ENCODE measurements around the gene THRB. TPM values are rescaled to one million over a fixed set of nuclear protein-coding genes. Genes with fewer than 3 reads are reported as not detected.

Gene THRB
- polyA plus RNA-seq, 1 experiment: 0.83 TPM

DNA sequence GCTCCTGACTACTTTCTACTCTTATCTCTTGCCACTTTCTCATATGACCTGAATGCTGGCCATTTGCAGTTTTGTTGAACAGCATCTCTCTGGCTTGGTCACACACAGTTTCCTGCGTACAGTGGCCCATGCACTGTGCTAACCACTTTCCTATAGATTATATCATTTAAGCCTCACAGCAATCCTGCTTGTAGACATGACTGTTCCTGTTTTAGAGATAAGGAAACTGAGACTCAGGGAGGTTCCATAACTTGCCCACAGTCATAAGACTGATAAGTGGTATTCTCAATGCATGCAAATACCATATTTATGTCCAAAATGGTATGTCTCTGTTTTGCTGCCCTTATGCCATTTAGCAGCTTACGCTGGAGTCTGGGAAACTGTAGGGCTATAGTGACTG, 320.0 kb downstream of the THRB start:
- H3K4me3 ChIP-seq (ENCODE audit: low read depth, low read length): no peak overlapping the region
- no peak for DNase-seq (ENCODE audit: low read depth)
- no peaks in the 10 kb centered on the region for H3K27me3 ChIP-seq (ENCODE audit: control insufficient read depth, insufficient read depth, low read length)
- CTCF ChIA-PET: interaction anchor here (0.6 to 1.3 kb wide), 2 partner anchors 11 to 15 kb away, joined by 3 to 5 read pairs; no protein-coding TSS in a partner anchor
- POLR2A ChIA-PET: no interaction called here
- TF ChIP-seq, protein P1, sequence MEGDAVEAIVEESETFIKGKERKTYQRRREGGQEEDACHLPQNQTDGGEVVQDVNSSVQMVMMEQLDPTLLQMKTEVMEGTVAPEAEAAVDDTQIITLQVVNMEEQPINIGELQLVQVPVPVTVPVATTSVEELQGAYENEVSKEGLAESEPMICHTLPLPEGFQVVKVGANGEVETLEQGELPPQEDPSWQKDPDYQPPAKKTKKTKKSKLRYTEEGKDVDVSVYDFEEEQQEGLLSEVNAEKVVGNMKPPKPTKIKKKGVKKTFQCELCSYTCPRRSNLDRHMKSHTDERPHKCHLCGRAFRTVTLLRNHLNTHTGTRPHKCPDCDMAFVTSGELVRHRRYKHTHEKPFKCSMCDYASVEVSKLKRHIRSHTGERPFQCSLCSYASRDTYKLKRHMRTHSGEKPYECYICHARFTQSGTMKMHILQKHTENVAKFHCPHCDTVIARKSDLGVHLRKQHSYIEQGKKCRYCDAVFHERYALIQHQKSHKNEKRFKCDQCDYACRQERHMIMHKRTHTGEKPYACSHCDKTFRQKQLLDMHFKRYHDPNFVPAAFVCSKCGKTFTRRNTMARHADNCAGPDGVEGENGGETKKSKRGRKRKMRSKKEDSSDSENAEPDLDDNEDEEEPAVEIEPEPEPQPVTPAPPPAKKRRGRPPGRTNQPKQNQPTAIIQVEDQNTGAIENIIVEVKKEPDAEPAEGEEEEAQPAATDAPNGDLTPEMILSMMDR (IDR thresholded peaks at IDR 0.05; ENCODE audit: insufficient read depth, low read depth, low read length): no peak
- no peaks in the 10 kb centered on the region for H3K36me3 ChIP-seq (ENCODE audit: control insufficient read depth, insufficient read depth, low read length)

DNA sequence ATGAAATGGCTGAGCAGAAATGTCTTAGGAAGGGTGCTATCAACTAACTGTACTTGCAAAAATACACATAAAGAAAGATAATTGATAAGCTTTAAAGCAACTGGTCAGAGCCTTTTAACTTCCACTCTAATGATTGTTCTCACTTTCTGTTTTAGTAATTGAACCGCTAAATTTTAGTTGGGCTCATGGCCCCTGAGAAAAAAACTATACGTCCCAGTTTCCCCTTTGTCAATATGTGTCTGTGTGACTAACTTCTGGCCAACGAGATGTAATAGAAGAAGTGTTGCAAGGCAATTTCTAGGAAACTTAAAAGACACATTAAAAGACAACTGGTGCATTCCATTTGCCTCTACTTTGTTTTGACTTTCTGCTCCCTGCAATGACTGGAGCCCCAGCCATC, 325.7 kb downstream of the THRB start:
- Histone ChIP-seq H3K36me3 (ENCODE audit: control insufficient read depth, insufficient read depth, low read length) (no peaks in the 10 kb centered on the region), H3K4me3 (ENCODE audit: low read depth, low read length) (no peak overlapping the region), H3K27me3 (ENCODE audit: control insufficient read depth, insufficient read depth, low read length) (no peaks in the 10 kb centered on the region)
- ChIA-PET CTCF (interaction anchor here (2.6 kb wide), 1 partner anchor 17 kb away, joined by 7 read pairs; no protein-coding TSS in a partner anchor), POLR2A (no interaction called here)
- no peak for DNase-seq (ENCODE audit: low read depth)
- TF ChIP-seq, protein P1 (IDR thresholded peaks at IDR 0.05; ENCODE audit: insufficient read depth, low read depth, low read length): no peak

DNA sequence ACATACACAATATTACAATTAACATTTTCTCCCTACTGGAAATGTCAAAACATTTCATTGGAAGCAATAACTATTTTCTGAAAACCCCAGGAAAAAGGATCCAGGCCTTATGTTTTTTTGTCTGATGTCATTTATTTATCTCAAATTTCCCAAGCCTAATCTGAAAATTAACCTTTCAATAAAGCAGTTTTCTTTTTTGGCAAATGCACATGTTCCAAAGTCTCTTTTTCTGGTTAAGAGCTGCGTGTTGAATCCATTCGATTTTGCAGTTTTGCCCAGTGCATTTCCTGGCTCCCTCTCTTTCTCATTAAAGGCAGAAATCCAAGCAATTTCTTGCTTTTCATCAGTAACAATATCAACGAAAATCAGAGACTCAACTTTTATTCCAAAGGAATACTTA, 327.2 kb downstream of the THRB start:
- POLR2A ChIA-PET: interaction anchor here (0.6 kb wide), 1 partner anchor 87 kb away, joined by 3 read pairs; no protein-coding TSS in a partner anchor
- Histone ChIP-seq H3K27me3 (ENCODE audit: control insufficient read depth, insufficient read depth, low read length) (no peaks in the 10 kb centered on the region), H3K4me3 (ENCODE audit: low read depth, low read length) (no peak overlapping the region), H3K36me3 (ENCODE audit: control insufficient read depth, insufficient read depth, low read length) (no peaks in the 10 kb centered on the region)
- TF ChIP-seq, protein P1 (IDR thresholded peaks at IDR 0.05; ENCODE audit: insufficient read depth, low read depth, low read length): no peak
- CTCF ChIA-PET: interaction anchor here (2.6 kb wide), 1 partner anchor 19 kb away, joined by 7 read pairs; no protein-coding TSS in a partner anchor
- DNase-seq (ENCODE audit: low read depth): no peak

DNA sequence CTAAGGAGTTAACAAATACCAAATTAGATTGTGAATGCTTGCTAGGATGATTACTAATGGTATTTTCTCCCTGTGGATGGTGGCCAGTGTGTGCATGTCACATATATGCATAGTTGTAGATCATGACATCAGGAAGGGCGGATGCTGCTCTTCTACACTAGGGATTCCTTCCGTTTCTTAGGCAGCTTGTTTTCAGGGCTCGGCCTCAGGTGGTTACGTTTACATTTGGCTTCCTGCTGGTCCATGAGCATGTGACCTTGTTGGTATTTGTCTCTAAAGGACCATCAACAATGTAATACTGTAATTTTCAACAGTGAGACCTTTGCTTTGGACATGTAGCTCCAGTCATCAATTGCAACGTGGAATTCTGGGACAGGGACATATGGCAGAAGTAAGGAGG, 328.1 kb downstream of the THRB start:
- POLR2A ChIA-PET: no interaction called here

DNA sequence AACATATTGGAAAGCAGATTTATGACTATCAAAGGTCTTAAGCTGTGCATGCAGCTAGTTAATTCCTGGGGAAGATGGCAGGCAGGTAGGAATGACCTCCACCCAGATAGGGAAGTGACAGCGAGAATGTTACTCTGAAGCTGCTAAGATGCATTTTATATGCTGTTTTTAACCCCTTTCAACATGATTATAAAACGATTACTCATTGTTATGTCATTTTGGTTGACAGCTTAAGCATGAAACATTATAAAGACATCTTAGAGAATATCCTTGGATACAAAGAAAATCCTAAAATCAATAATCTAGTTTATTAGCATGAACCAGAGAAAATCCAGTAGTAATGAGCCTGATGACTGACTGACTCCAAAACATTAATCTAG, 329.1 kb downstream of the THRB start:
- H3K4me3 ChIP-seq (ENCODE audit: low read depth, low read length): no peak overlapping the region
- H3K27me3 ChIP-seq (ENCODE audit: control insufficient read depth, insufficient read depth, low read length): no peaks in the 10 kb centered on the region
- H3K36me3 ChIP-seq (ENCODE audit: control insufficient read depth, insufficient read depth, low read length): no peaks in the 10 kb centered on the region
- CTCF ChIA-PET: no interaction called here
- TF ChIP-seq, protein P1 (IDR thresholded peaks at IDR 0.05; ENCODE audit: insufficient read depth, low read depth, low read length): no peak
- DNase-seq (ENCODE audit: low read depth): no peak
- POLR2A ChIA-PET: no interaction called here

More for the DNA sequence above, 328.1 kb downstream of the THRB start:
- TF ChIP-seq, protein P1 (IDR thresholded peaks at IDR 0.05; ENCODE audit: insufficient read depth, low read depth, low read length): no peak
- CTCF ChIA-PET: interaction anchor here (2.6 kb wide), 1 partner anchor 19 kb away, joined by 7 read pairs; no protein-coding TSS in a partner anchor
- Histone ChIP-seq H3K36me3 (ENCODE audit: control insufficient read depth, insufficient read depth, low read length) (no peaks in the 10 kb centered on the region), H3K4me3 (ENCODE audit: low read depth, low read length) (no peak overlapping the region), H3K27me3 (ENCODE audit: control insufficient read depth, insufficient read depth, low read length) (no peaks in the 10 kb centered on the region)
- DNase-seq (ENCODE audit: low read depth): no peak
